ENCODE measurements around the gene PIP4K2B.
"Not testable (repeated sequence)": the region's sequence is repeated elsewhere in the genome, so short reads cannot be mapped to it uniquely, and the experiment has no call there.

Gene PIP4K2B

GRCh38 chr17:38730526-38731379 is 68.6 kb downstream of the PIP4K2B start:
- no peak for DNase-seq (ENCODE audit: low read depth, low spot score)

DNA sequence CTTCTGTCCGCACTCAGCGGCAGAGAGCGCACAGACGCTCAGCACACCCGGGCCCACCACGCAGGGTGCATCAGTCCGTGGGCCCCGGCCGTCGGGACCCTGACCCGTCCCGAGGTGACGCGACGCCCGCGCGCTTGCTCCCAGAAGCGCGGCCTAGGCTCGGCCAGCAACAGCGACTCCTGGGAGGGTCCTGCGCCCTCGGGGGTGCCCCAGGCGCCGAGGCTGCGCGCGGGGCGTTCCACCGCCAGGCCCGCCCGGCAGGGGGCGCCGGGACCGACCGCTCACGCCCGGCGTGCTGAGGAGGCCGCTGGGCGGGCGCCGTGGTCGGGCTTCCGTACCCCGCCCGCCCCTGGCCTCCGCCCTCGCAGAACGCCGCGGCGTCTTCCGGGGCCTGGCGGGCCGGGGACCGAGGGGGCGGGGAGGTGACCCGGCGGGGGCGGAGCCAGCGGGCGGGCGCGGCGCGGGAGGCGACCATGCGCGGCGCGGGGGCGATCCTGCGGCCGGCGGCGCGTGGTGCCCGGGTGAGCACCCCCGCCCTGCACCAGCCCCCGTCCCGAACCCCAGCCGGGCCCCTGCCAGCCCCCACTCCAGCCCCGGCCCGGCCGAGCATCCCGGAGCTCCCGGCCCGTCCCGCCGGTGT is 69.3 kb downstream of the PIP4K2B start, which contains the start of gene CISD3:
CISD3 (plus strand) TSS at position 456 of the 640 bp plus-strand sequence; CDS start at position 474, 18 bp downstream.
- no peak for DNase-seq (ENCODE audit: low read depth, low spot score)

GRCh38 chr17:38729368-38729885 is 69.9 kb downstream of the PIP4K2B start:
- no peak for DNase-seq (ENCODE audit: low read depth, low spot score)

DNA sequence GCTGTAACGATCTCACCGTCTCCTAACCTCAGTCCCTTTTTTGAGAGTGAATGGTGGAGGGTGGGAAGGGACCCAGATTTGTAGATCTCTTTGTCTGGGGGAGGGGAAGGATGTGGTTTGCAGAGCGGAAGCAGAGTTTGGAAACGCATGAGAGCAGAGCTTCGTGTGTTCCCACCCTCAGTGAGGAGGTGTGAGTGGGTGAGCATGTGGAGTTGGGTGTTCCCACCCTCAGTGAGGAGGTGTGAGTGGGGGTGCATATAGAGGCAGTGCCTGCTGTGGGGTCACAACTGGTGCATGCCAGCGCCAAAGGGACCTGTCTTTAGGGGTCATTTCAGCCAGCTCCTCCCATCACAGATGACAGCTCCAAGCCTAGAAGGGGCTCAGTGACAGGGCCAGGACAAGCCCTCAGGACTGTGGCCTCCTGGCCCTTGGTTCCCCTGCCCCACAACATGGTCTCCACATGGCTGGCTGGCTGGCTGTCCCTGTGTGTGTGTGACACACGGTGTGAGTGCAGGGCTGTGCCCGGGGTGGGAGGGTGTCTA is 71.0 kb downstream of the PIP4K2B start:
- no peak for DNase-seq (ENCODE audit: low read depth, low spot score)

GRCh38 chr17:38727736-38728135 is 71.6 kb downstream of the PIP4K2B start:
- DNase-seq (ENCODE audit: low read depth, low spot score), result no peak

DNA sequence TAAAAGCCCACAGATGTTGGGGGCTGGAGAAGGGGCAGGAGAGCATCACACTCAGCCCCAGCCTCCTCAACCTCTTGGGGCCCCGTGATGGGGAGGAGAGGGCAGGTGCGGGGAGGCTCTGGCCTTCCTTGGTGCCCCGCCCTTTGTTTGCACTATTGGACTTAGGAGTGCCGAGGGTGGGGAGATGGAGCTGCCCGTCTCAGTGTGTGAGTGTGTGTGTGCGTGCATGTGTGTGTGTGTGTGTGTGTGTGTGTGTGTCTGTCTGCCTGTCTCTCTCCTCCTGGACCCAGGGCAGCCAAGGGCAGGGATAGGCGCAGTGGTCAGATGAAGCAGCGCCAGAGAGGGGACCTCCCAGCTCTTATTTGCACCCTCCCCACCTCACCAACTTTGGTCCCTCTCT is 73.2 kb downstream of the PIP4K2B start:
- DNase-seq (ENCODE audit: low read depth, low spot score), result not testable (repeated sequence)

GRCh38 chr17:38725066-38725465 is 74.3 kb downstream of the PIP4K2B start:
- no peak for DNase-seq (ENCODE audit: low read depth, low spot score)

DNA sequence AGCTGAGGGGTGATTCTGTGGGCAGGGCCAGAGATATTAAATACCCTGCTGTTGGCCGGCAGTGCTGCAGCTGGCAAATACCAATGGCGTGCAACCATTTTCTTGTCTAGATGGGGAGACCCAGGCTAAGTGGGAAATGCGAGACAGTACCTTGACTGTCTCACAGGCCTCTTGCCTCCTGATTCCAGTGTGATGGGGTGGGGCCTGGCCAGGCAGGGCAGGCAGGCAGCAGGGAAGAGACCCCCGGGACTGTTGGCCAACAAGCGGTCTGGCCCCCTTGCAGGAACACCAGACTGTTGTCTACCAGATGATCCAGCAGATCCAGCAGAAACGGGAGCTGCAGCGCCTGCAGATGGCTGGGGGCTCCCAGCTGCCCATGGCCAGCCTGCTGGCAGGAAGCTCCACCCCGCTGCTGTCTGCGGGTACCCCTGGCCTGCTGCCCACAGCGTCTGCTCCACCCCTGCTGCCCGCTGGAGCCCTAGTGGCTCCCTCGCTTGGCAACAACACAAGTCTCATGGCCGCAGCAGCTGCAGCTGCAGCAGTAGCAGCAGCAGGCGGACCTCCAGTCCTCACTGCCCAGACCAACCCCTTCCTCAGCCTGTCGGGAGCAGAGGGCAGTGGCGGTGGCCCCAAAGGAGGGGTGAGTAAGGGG is 74.9 kb downstream of the PIP4K2B start:
- DNase-seq (ENCODE audit: low read depth, low spot score), result no peak

DNA sequence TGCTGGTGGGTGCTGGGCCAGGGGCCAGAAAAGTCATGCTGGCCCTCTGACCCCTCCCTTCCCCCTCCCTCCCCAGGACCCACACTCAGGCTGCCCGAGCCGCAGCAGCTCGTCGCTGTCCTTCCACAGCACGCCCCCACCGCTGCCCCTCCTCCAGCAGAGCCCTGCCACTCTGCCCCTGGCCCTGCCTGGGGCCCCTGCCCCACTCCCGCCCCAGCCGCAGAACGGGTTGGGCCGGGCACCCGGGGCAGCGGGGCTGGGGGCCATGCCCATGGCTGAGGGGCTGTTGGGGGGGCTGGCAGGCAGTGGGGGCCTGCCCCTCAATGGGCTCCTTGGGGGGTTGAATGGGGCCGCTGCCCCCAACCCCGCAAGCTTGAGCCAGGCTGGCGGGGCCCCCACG is 77.6 kb downstream of the PIP4K2B start:
- no peak for DNase-seq (ENCODE audit: low read depth, low spot score)

GRCh38 chr17:38720941-38721340 is 78.4 kb downstream of the PIP4K2B start:
- no peak for DNase-seq (ENCODE audit: low read depth, low spot score)

DNA sequence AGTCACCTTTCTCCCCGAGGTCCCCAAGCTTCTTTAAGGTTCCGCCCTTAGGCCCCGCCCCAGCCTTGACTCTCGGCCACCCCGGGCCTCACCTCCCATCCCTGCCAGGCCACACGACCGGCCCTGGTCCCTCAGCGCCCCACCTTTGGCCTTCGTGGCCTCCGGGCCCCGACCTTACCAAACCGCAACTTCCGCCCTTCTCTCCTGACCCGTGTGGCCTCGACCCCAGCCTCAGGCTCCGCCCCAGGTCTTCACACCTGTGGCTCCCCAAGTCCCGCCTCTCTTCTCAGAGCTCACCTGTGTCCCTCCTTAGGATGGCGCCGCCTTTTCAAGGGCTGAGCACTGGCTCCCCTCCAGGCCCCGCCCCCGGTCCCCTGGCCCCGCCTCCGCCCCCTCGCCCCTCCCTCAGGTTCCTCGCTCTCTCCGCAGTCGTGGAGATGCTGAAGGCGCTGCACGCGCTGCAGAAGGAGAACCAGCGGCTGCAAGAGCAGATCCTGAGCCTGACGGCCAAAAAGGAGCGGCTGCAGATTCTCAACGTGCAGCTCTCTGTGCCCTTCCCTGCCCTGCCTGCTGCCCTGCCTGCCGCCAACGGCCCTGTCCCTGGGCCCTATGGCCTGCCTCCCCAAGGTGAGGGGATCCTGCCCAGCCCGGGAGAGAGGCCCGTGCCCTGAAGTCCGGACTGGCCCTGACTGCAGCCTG is 79.3 kb downstream of the PIP4K2B start:
- peak; percentile 82 for DNase-seq (ENCODE audit: low read depth, low spot score)

- no peak for DNase-seq (ENCODE audit: low read depth, low spot score)
These were observed 79.9 kb downstream of the PIP4K2B start for GRCh38 chr17:38719289-38719942.

DNA sequence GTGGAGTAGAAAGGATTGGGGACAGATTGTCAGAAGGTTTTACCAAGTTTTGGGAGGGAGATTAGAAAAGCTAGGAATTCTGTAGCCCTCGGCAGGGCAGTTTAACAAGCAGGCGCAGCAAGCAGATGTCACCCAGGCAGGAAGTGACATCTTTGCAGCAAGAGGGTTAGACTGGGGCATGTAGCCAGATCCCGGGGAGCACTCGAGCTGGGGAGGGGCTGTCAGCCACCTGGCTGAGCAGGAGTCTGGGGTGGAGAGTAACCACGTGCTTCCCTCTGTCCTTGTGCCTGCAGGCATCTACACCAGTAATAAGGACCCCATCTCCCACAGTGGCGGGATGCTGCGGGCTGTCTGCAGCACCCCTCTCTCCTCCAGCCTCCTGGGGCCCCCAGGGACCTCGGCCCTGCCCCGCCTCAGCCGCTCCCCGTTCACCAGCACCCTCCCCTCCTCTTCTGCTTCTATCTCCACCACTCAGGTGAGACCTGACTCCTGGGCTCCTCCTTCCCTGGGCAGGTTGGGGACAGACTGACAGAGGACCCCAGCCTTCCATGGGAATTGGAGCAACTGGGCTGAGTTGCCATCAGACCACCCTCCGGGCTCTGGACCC is 82.1 kb downstream of the PIP4K2B start:
- no peak for DNase-seq (ENCODE audit: low read depth, low spot score)

DNA sequence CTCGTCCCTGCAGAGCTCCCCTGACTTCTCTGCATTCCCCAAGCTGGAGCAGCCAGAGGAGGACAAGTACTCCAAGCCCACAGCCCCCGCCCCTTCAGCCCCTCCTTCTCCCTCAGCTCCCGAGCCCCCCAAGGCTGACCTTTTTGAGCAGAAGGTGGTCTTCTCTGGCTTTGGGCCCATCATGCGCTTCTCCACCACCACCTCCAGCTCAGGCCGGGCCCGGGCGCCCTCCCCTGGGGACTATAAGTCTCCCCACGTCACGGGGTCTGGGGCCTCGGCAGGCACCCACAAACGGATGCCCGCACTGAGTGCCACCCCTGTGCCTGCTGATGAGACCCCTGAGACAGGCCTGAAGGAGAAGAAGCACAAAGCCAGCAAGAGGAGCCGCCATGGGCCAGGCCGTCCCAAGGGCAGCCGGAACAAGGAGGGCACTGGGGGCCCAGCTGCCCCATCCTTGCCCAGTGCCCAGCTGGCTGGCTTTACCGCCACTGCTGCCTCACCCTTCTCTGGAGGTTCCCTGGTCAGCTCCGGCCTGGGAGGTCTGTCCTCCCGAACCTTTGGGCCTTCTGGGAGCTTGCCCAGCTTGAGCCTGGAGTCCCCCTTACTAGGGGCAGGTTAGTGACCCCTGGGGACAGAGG is 82.9 kb downstream of the PIP4K2B start:
- DNase-seq (ENCODE audit: low read depth, low spot score), result no peak
